Activated CD4-positive, alpha-beta T cell treated with anti-CD3 and anti-CD28 coated beads for 4 hours (primary cell): ENCODE data around the gene ST3GAL4.

Experiments
- DNase-seq, 2 donors: peaks; one replicate each; pipeline ENCODE4 v3.0.0-alpha.2; 2020

ST3GAL4 gene

GRCh38 chr11:126456783-126457542 is 101.5 kb downstream of the ST3GAL4 start:
- no peak for DNase-seq

- no peak for DNase-seq
Observed at GRCh38 chr11:126457817-126458216, 102.3 kb downstream of the ST3GAL4 start.

GRCh38 chr11:126459691-126460281 is 104.3 kb downstream of the ST3GAL4 start:
- DNase-seq, result no peak

GRCh38 chr11:126460417-126461095 is 105.1 kb downstream of the ST3GAL4 start:
- DNase-seq, result no peak

- DNase-seq, result no peak
Observed at GRCh38 chr11:126461096-126461440, 105.6 kb downstream of the ST3GAL4 start.

- DNase-seq, result no peak
Observed at GRCh38 chr11:126461996-126462395, 106.5 kb downstream of the ST3GAL4 start.

GRCh38 chr11:126462422-126462821 is 106.9 kb downstream of the ST3GAL4 start:
- no peak for DNase-seq
